Measurements from ENCODE around the gene MYO9A. TPM values are rescaled to one million over a fixed set of nuclear protein-coding genes. Genes with fewer than 3 reads are reported as not detected.

The MYO9A gene
- total RNA-seq, 1 experiment from 2014 or later, result 30.1 TPM

- ChIA-PET POLR2A (ENCODE audit: low non-redundant PET) (no interaction called here), CTCF (no interaction called here)
- H3K36me3 ChIP-seq (ENCODE audit: insufficient read depth, low read length, poor library complexity, severe bottlenecking), result no peaks in the 10 kb centered on the region
- intact Hi-C loops (cut with micrococcal nuclease; ENCODE audit: unreplicated experiment), result no loop called here
- BruUV-seq (replicated peaks), result no TSS peak
- H3K9me3 ChIP-seq (ENCODE audit: low read depth, low read length, poor library complexity, severe bottlenecking), result no peaks in the 10 kb centered on the region
- no peak for DNase-seq (ENCODE audit: low spot score)
- TF ChIP-seq CTCF (conservative IDR thresholded peaks at IDR 0.05; ENCODE audit: low read depth, low read length), result no peak
- TF ChIP-seq EZH2 (IDR thresholded peaks at IDR 0.05; ENCODE audit: borderline replicate concordance, low read depth, low read length, poor library complexity, severe bottlenecking), result no peak
- no peaks in the 10 kb centered on the region for H3K27me3 ChIP-seq (replicated peaks; ENCODE audit: insufficient read depth, low read depth, low read length, poor library complexity)
- H3K4me3 ChIP-seq (ENCODE audit: low read depth, low read length, poor library complexity, severe bottlenecking), result no peak overlapping the region
- H3K4me1 ChIP-seq (ENCODE audit: insufficient read depth, low read length, poor library complexity, severe bottlenecking), result no peaks in the 10 kb centered on the region
- no peak overlapping the region for H3K27ac ChIP-seq (ENCODE audit: low read depth, low read length, poor library complexity, severe bottlenecking)
These were observed 326.0 kb downstream of the MYO9A start for GRCh38 chr15:71791975-71792374.

GRCh38 chr15:71790081-71790480, 327.9 kb downstream of the MYO9A start:
- no TSS peak for BruUV-seq (replicated peaks)
- H3K4me1 ChIP-seq (ENCODE audit: insufficient read depth, low read length, poor library complexity, severe bottlenecking), result no peaks in the 10 kb centered on the region
- no peaks in the 10 kb centered on the region for H3K27me3 ChIP-seq (replicated peaks; ENCODE audit: insufficient read depth, low read depth, low read length, poor library complexity)
- ChIA-PET POLR2A (ENCODE audit: low non-redundant PET) (no interaction called here), CTCF (no interaction called here)
- H3K9me3 ChIP-seq (ENCODE audit: low read depth, low read length, poor library complexity, severe bottlenecking), result no peaks in the 10 kb centered on the region
- no peak for DNase-seq (ENCODE audit: low spot score)
- no peak overlapping the region for H3K27ac ChIP-seq (ENCODE audit: low read depth, low read length, poor library complexity, severe bottlenecking)
- no peak for TF ChIP-seq EZH2 (IDR thresholded peaks at IDR 0.05; ENCODE audit: borderline replicate concordance, low read depth, low read length, poor library complexity, severe bottlenecking)
- no peak for TF ChIP-seq CTCF (conservative IDR thresholded peaks at IDR 0.05; ENCODE audit: low read depth, low read length)
- no peaks in the 10 kb centered on the region for H3K36me3 ChIP-seq (ENCODE audit: insufficient read depth, low read length, poor library complexity, severe bottlenecking)
- no peak overlapping the region for H3K4me3 ChIP-seq (ENCODE audit: low read depth, low read length, poor library complexity, severe bottlenecking)
- intact Hi-C loops (cut with micrococcal nuclease; ENCODE audit: unreplicated experiment), result no loop called here

- ChIA-PET CTCF (no interaction called here), POLR2A (ENCODE audit: low non-redundant PET) (no interaction called here)
- no peaks in the 10 kb centered on the region for H3K36me3 ChIP-seq (ENCODE audit: insufficient read depth, low read length, poor library complexity, severe bottlenecking)
- no peak overlapping the region for H3K27ac ChIP-seq (ENCODE audit: low read depth, low read length, poor library complexity, severe bottlenecking)
- BruUV-seq (replicated peaks), result no TSS peak
- H3K9me3 ChIP-seq (ENCODE audit: low read depth, low read length, poor library complexity, severe bottlenecking), result no peaks in the 10 kb centered on the region
- H3K4me3 ChIP-seq (ENCODE audit: low read depth, low read length, poor library complexity, severe bottlenecking), result no peak overlapping the region
- no peaks in the 10 kb centered on the region for H3K27me3 ChIP-seq (replicated peaks; ENCODE audit: insufficient read depth, low read depth, low read length, poor library complexity)
- H3K4me1 ChIP-seq (ENCODE audit: insufficient read depth, low read length, poor library complexity, severe bottlenecking), result no peaks in the 10 kb centered on the region
- intact Hi-C loops (cut with micrococcal nuclease; ENCODE audit: unreplicated experiment), result no loop called here
- TF ChIP-seq CTCF (conservative IDR thresholded peaks at IDR 0.05; ENCODE audit: low read depth, low read length) (no peak), EZH2 (IDR thresholded peaks at IDR 0.05; ENCODE audit: borderline replicate concordance, low read depth, low read length, poor library complexity, severe bottlenecking) (no peak)
- DNase-seq (ENCODE audit: low spot score), result no peak
These were observed 328.3 kb downstream of the MYO9A start for GRCh38 chr15:71789616-71790015.
